Nephron (organoid): ENCODE measurements around the gene TREX2.
A peak's percentile ranks its signal among the peaks of the same experiment; 100 is the strongest.

Experiments used
- H3K27ac Mint-ChIP-seq, 3 experiments: 2 replicates each; pipeline ENCODE4 v1.8.0; 2020; ENCODE audit warnings: mixed read lengths in 3 of 3, mild to moderate bottlenecking in 2 of 3, moderate library complexity in 1 of 3
- H3K27me3 Mint-ChIP-seq: 2 replicates; pipeline ENCODE4 v1.8.0; 2021; ENCODE audit warnings: low read depth, mild to moderate bottlenecking, moderate library complexity, mixed read lengths
- H3K36me3 Mint-ChIP-seq: 2 replicates; pipeline ENCODE4 v1.8.0; 2020; ENCODE audit warnings: low read depth, mixed read lengths
- H3K4me1 Mint-ChIP-seq: 2 replicates; pipeline ENCODE4 v1.8.0; 2020; ENCODE audit warnings: mixed read lengths
- H3K4me3 Mint-ChIP-seq, 3 experiments: 2 replicates each; pipeline ENCODE4 v1.8.0; 2020; ENCODE audit warnings: mild to moderate bottlenecking in 3 of 3, mixed read lengths in 3 of 3, moderate library complexity in 2 of 3
- H3K9me3 Mint-ChIP-seq: 2 replicates; pipeline ENCODE4 v1.8.0; 2020; ENCODE audit warnings: mixed read lengths
- TF ChIP-seq, protein P1 (sequence below), 3 experiments: fragments of 200-600 bp; sonication (generic); IDR thresholded peaks; one replicate each; pipeline ENCODE4 v1.5.0; 2021; ENCODE audit warnings: antibody characterized with exemption in 3 of 3; ENCODE audit not compliant: unreplicated experiment in 3 of 3

Gene TREX2

DNA sequence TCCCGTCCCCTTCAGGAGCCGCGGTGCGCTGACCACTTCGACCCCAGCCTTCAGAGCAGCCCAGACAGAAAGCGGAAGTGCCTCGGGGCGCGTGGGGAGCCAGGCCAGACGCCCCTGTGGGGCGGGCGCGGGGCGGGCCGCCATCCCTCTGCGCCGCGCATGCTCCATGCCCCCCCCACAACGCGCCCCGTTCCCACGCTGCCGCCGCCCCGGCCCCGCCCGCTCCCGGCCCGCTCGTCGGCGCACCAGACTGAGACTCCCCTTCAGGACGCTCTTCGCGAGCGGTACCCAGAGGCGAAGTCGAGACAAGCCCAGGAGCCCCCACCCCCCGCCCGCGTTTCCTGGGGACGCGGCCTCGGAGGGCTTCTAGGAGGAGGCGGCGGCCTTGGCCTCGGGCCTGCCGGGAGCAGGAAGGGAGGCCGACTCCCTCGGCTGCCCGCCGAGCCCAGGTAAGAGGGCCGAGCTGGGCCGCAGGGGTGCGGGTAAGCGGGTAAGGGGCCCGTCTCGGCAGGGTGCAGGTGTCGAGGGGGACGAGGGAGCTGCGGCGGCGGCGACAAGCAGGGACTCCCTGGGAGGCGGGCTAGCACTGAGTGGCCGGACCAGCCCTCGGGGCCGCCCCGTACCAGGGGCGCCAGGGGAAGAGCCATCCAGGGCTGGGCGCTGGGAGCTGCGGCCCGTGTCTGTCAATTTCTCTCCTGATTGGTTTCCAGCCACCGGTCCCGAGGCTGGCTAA is 34.4 kb downstream of the TREX2 start, which contains the start of gene ZFP92:
Gene ZFP92 (plus strand): TSS at position 218 of the 733 bp plus-strand sequence. CDS start 6,851 bp downstream, outside the sequence.
- Mint-ChIP-seq H3K27ac (peak within 1 kb of the TSS in 1 of 3 experiments; percentile 42), H3K4me3 (peak within 1 kb of the TSS; percentile 65 to 76 (median 75)), H3K4me1 (peaks cover 7% of the 10 kb centered on the region), H3K27me3 (peaks cover 6% of the 10 kb centered on the region), H3K36me3 (peaks cover 3% of the 10 kb centered on the region), H3K9me3 (peaks cover 20% of the 10 kb centered on the region)
- TF ChIP-seq, protein P1, sequence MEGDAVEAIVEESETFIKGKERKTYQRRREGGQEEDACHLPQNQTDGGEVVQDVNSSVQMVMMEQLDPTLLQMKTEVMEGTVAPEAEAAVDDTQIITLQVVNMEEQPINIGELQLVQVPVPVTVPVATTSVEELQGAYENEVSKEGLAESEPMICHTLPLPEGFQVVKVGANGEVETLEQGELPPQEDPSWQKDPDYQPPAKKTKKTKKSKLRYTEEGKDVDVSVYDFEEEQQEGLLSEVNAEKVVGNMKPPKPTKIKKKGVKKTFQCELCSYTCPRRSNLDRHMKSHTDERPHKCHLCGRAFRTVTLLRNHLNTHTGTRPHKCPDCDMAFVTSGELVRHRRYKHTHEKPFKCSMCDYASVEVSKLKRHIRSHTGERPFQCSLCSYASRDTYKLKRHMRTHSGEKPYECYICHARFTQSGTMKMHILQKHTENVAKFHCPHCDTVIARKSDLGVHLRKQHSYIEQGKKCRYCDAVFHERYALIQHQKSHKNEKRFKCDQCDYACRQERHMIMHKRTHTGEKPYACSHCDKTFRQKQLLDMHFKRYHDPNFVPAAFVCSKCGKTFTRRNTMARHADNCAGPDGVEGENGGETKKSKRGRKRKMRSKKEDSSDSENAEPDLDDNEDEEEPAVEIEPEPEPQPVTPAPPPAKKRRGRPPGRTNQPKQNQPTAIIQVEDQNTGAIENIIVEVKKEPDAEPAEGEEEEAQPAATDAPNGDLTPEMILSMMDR (IDR thresholded peaks at IDR 0.05; ENCODE audit: unreplicated experiment in 3 of 3): no peak

DNA sequence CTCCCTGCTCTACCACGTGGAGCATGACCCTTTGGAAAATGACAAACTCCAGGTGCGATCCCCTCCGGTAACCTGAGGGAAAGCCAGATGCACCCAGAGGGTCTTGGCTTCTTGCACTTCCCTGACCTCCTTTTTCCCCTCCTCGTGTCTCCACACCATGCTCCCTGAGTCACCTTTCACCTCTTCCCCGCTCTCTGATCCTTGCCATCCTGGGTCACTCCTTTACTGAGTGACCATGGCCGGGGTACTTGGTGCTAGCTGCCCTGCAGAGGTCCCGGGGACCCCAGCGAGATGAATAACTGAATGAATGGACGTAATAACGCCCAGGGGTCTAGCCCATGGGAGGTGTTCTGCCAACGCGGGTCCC is 35.0 kb downstream of the TREX2 start:
- Mint-ChIP-seq H3K36me3 (peaks cover 3% of the 10 kb centered on the region), H3K9me3 (peaks cover 16% of the 10 kb centered on the region), H3K4me3 (peak overlapping the region; percentile 65 to 76 (median 75)), H3K27ac (no peak overlapping the region), H3K27me3 (peaks cover 6% of the 10 kb centered on the region), H3K4me1 (peaks cover 7% of the 10 kb centered on the region)
- TF ChIP-seq, protein P1 (IDR thresholded peaks at IDR 0.05; ENCODE audit: unreplicated experiment in 3 of 3): no peak

DNA sequence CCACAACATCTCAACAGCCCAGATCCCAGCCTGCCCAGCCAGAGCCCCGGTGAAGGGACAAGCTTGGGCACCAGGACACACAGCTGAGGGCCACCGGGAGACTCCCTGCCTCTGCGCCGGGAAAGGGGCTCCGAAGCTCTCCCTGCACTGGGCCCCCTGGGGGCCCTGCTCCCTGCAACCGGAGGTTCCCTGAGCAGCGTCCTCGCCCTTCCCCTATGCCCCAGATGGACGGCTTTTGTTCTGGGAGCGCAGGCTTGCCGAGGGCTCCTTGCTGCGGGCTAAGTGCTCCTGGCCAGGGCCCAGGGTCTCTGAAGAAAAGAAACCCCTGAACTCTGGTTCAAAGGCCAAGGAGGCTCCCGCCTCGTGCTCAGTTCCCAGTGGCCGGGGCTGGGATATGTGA is 35.5 kb downstream of the TREX2 start:
- Mint-ChIP-seq H3K4me1 (peaks cover 7% of the 10 kb centered on the region), H3K27me3 (peaks cover 6% of the 10 kb centered on the region), H3K9me3 (peaks cover 12% of the 10 kb centered on the region), H3K27ac (no peak overlapping the region), H3K36me3 (peaks cover 3% of the 10 kb centered on the region), H3K4me3 (no peak overlapping the region)
- TF ChIP-seq, protein P1 (IDR thresholded peaks at IDR 0.05; ENCODE audit: unreplicated experiment in 3 of 3): no peak

DNA sequence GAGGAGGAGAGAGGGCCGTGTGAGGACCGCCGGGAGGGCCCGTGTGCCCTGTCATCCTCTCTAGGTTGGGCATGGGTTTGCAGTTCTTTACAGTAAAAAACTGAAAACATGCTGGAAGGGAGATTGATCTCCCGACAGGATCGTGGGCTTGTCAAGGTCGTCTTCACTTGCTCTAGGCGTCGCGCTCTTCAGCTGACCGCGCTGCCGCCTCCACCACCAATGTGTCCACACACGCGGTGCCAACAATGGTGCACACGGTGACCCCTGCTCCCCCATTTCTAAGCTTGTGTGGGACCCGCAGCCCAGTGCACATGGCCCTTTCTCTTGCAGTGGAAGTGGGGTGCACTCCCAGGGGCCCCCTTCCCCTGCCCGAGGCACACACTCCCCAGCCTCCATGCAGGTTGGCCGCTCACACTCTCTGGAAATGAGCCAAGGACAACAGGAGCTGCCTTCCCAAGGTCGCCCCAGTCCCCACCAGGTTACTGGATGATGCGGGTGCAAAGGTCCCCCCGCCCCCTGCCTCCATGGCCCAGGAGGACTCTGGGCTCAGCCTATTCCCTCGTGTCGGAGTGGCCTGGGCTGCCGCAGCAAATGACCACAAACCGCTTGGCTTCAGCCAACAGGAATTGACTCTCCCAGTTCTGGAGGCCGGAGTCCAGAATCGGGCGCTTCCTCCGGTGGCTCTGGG is 36.3 kb downstream of the TREX2 start:
- TF ChIP-seq, protein P1 (IDR thresholded peaks at IDR 0.05; ENCODE audit: unreplicated experiment in 3 of 3): no peak
- H3K27me3 Mint-ChIP-seq: peaks cover 6% of the 10 kb centered on the region
- H3K9me3 Mint-ChIP-seq: peaks cover 15% of the 10 kb centered on the region
- H3K4me3 Mint-ChIP-seq: no peak overlapping the region
- peaks cover 7% of the 10 kb centered on the region for H3K4me1 Mint-ChIP-seq
- peaks cover 3% of the 10 kb centered on the region for H3K36me3 Mint-ChIP-seq
- H3K27ac Mint-ChIP-seq: no peak overlapping the region

DNA sequence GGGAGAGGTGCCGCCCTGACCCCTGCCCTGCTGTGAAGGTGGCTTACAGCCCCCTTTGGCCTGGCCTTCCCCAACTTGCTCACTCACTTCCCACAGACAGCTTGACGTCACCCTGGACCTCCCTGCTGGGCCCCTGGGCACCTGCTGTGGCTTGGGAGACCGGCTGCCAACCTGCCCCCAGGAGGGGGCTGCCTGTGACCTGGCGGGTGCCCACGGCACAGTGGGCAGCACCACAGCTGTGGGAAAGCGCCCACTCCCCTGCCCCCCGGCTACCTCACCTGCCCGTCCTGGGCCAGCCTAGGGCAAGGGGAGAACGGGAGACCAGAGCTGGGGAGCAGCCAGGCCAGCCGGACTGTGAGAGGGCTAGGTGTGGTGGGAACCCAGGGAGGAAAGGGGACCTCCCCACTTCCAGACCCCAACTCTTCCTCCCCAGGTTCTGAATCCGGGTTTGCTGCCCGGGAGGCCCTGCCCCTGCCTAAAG is 36.9 kb downstream of the TREX2 start:
- no peak overlapping the region for H3K4me3 Mint-ChIP-seq
- no peak overlapping the region for H3K27ac Mint-ChIP-seq
- H3K9me3 Mint-ChIP-seq: peaks cover 17% of the 10 kb centered on the region
- H3K27me3 Mint-ChIP-seq: peaks cover 6% of the 10 kb centered on the region
- TF ChIP-seq, protein P1 (IDR thresholded peaks at IDR 0.05; ENCODE audit: unreplicated experiment in 3 of 3): no peak
- peaks cover 3% of the 10 kb centered on the region for H3K36me3 Mint-ChIP-seq
- H3K4me1 Mint-ChIP-seq: peaks cover 7% of the 10 kb centered on the region
